ENCODE results near the gene ARRB1. TPM values are rescaled to one million over a fixed set of nuclear protein-coding genes. Genes with fewer than 3 reads are reported as not detected.
A peak's percentile ranks its signal among the peaks of the same experiment; 100 is the strongest.
"Not testable (repeated sequence)": the region's sequence is repeated elsewhere in the genome, so short reads cannot be mapped to it uniquely, and the experiment has no call there.

Gene ARRB1
- total and polyA plus RNA-seq, 7 donors, result 3.6 to 17.3 (median 7.4) TPM

DNA sequence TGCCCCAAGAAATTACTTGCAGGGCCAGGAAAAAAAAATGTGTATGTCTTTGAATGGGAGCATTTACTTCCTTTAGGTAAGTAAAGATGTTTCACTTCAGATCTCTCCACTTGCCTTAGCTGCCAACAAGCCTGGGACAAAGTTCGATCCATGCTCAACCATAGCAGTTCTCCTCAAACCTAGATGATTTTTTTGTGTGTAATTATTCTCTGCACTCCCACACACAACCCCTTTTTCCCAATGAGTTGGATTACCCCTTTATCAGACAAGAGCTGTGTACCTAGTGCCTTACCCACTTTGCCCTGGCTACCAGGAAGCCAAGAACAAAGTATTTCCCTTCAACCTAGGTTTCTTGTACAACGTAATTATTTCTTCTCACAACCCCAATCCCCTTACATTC lies 75.3 kb downstream of the ARRB1 start:
- no peak overlapping the region for H3K4me3 ChIP-seq
- no peaks in the 10 kb centered on the region for H3K27me3 ChIP-seq (ENCODE audit: insufficient read depth in 3 of 3, low read length in 2 of 3)
- H3K27ac ChIP-seq, result no peak overlapping the region
- no peak for DNase-seq
- peaks cover 0 to 39% of the 10 kb centered on the region in 2 donors for H3K36me3 ChIP-seq (ENCODE audit: insufficient read depth in 1 of 2, low read depth in 1 of 2)
- intact Hi-C loops (cut with DNase I), result no loop called here
- WGBS, 3 donors, result 82 to 85% (median 84%) methylated on average over 2 of the region's 2 CpGs
- no peaks in the 10 kb centered on the region for H3K9me3 ChIP-seq
- no peak for ATAC-seq
- TF ChIP-seq, protein P1, sequence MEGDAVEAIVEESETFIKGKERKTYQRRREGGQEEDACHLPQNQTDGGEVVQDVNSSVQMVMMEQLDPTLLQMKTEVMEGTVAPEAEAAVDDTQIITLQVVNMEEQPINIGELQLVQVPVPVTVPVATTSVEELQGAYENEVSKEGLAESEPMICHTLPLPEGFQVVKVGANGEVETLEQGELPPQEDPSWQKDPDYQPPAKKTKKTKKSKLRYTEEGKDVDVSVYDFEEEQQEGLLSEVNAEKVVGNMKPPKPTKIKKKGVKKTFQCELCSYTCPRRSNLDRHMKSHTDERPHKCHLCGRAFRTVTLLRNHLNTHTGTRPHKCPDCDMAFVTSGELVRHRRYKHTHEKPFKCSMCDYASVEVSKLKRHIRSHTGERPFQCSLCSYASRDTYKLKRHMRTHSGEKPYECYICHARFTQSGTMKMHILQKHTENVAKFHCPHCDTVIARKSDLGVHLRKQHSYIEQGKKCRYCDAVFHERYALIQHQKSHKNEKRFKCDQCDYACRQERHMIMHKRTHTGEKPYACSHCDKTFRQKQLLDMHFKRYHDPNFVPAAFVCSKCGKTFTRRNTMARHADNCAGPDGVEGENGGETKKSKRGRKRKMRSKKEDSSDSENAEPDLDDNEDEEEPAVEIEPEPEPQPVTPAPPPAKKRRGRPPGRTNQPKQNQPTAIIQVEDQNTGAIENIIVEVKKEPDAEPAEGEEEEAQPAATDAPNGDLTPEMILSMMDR (IDR thresholded peaks at IDR 0.05), result no peak
- H3K4me1 ChIP-seq, result no peaks in the 10 kb centered on the region

DNA sequence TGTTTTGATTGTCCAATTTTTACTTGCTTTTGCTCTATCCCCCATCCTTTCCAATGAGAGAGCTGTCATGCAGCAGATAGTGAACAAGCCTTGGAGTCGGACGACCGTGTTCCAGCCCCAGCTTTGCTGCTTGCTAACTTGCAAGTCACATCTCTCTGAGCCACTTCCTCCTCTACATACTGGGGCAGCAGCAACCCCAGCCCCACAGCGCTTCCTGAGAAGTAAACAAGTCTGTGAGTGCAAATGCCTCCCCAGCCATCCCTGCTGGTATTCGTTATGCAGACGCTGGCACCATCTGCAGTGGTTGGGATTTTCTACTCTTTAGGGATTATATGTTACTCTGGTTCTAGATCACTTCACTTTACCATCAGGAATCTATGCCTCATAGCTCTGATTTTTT lies 75.9 kb downstream of the ARRB1 start:
- no peak overlapping the region for H3K4me3 ChIP-seq
- TF ChIP-seq, protein P1 (IDR thresholded peaks at IDR 0.05), result no peak
- no peak overlapping the region for H3K27ac ChIP-seq
- no peaks in the 10 kb centered on the region for H3K4me1 ChIP-seq
- ATAC-seq (no peak), DNase-seq (peak in 1 of 2 donors; percentile 68)
- no peaks in the 10 kb centered on the region for H3K27me3 ChIP-seq (ENCODE audit: insufficient read depth in 3 of 3, low read length in 2 of 3)
- no peaks in the 10 kb centered on the region for H3K9me3 ChIP-seq
- WGBS, 3 donors, result 65 to 76% (median 70%) methylated on average over 6 of the region's 6 CpGs
- intact Hi-C loops (cut with DNase I), result no loop called here
- H3K36me3 ChIP-seq (ENCODE audit: insufficient read depth in 1 of 2, low read depth in 1 of 2), result peaks cover 0 to 40% of the 10 kb centered on the region in 2 donors

GRCh38 chr11:75274716-75275115 lies 76.7 kb downstream of the ARRB1 start:
- H3K9me3 ChIP-seq; H3K27me3 ChIP-seq (ENCODE audit: insufficient read depth in 3 of 3, low read length in 2 of 3); H3K27ac ChIP-seq; ATAC-seq; H3K4me1 ChIP-seq; intact Hi-C loops (cut with DNase I); DNase-seq; H3K4me3 ChIP-seq: not testable (repeated sequence)
- H3K36me3 ChIP-seq (ENCODE audit: insufficient read depth in 1 of 2, low read depth in 1 of 2), result peaks cover 0 to 39% of the 10 kb centered on the region in 2 donors
- WGBS, 3 donors, result 85 to 95% (median 92%) methylated on average over 3 of the region's 3 CpGs

GRCh38 chr11:75273411-75274391 lies 77.8 kb downstream of the ARRB1 start:
- Histone ChIP-seq H3K27ac (no peak overlapping the region), H3K27me3 (ENCODE audit: insufficient read depth in 3 of 3, low read length in 2 of 3) (no peaks in the 10 kb centered on the region), H3K36me3 (ENCODE audit: insufficient read depth in 1 of 2, low read depth in 1 of 2) (peaks cover 0 to 30% of the 10 kb centered on the region in 2 donors), H3K4me1 (no peaks in the 10 kb centered on the region), H3K9me3 (no peaks in the 10 kb centered on the region), H3K4me3 (no peak overlapping the region)
- DNase-seq (no peak), ATAC-seq (no peak)
- intact Hi-C loops (cut with DNase I), result no loop called here
- TF ChIP-seq, protein P1 (IDR thresholded peaks at IDR 0.05), result no peak
- WGBS, 3 donors, result 90 to 92% (median 91%) methylated on average over 15 of the region's 15 CpGs

DNA sequence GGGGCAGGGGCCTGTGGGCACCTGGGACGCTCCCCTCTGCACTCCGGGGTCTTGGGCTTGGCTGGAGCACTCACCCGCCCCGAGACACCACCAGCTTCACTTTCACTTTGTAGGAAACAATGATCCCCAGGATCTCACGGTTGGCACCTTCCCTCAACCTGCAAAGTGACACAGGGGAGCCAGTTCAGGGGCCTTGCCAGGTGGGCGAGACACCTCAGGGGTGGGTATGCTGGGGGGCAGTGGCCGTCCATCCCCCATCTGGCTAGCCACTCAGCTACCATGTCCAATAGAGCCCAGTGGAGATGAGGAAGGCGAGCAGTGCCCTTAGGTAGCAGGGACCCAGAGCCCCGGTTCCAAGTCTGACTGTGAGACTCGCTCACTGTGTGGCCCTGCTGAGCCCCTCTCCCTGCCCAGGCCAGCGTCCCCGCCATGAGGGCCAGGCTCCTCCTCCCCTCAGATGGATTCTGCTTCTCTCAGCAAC lies 78.6 kb downstream of the ARRB1 start:
- 90 to 92% (median 91%) methylated on average over 9 to 12 of the region's 12 CpGs for WGBS, 3 donors
- no peaks in the 10 kb centered on the region for H3K27me3 ChIP-seq (ENCODE audit: insufficient read depth in 3 of 3, low read length in 2 of 3)
- intact Hi-C loops (cut with DNase I), result no loop called here
- TF ChIP-seq, protein P1 (IDR thresholded peaks at IDR 0.05), result no peak
- H3K36me3 ChIP-seq (ENCODE audit: insufficient read depth in 1 of 2, low read depth in 1 of 2), result peaks cover 0 to 22% of the 10 kb centered on the region in 2 donors
- no peaks in the 10 kb centered on the region for H3K9me3 ChIP-seq
- no peaks in the 10 kb centered on the region for H3K4me1 ChIP-seq
- no peak for ATAC-seq
- H3K4me3 ChIP-seq, result no peak overlapping the region
- no peak overlapping the region for H3K27ac ChIP-seq
- DNase-seq, result no peak

Data from psoas muscle (tissue), 8 donors.